Measurements from ENCODE around the gene MNS1.
"Not testable (repeated sequence)": the region's sequence is repeated elsewhere in the genome, so short reads cannot be mapped to it uniquely, and the experiment has no call there.

The MNS1 gene

GRCh38 chr15:56445746-56446145, 19.2 kb downstream of the MNS1 start:
- no peak for FAIRE-seq

GRCh38 chr15:56442354-56442753, 22.6 kb downstream of the MNS1 start:
- FAIRE-seq: no peak

GRCh38 chr15:56440214-56440770, 24.6 kb downstream of the MNS1 start:
- FAIRE-seq: no peak

GRCh38 chr15:56432304-56432703, 32.6 kb downstream of the MNS1 start:
- no peak for FAIRE-seq

- FAIRE-seq: peak; percentile 97
Measured at GRCh38 chr15:56428821-56429458, 36.0 kb downstream of the MNS1 start.

- no peak for FAIRE-seq
Measured at GRCh38 chr15:56425976-56426375, 39.0 kb downstream of the MNS1 start.

GRCh38 chr15:56425276-56425675, 39.7 kb downstream of the MNS1 start:
- no peak for FAIRE-seq

- FAIRE-seq: peak; percentile 100
Measured at GRCh38 chr15:56413114-56413733, 51.7 kb downstream of the MNS1 start.

GRCh38 chr15:56411122-56411749, 53.7 kb downstream of the MNS1 start:
- FAIRE-seq: no peak

GRCh38 chr15:56410721-56411120, 54.2 kb downstream of the MNS1 start:
- no peak for FAIRE-seq

- not testable (repeated sequence) for FAIRE-seq
Measured at GRCh38 chr15:56399209-56399608, 65.7 kb downstream of the MNS1 start.

GRCh38 chr15:56397325-56397724, 67.6 kb downstream of the MNS1 start:
- FAIRE-seq: not testable (repeated sequence)

- FAIRE-seq: no peak
Measured at GRCh38 chr15:56394909-56395308, 70.0 kb downstream of the MNS1 start.

GRCh38 chr15:56393277-56393676, 71.7 kb downstream of the MNS1 start:
- no peak for FAIRE-seq

GRCh38 chr15:56390739-56391267, 74.1 kb downstream of the MNS1 start:
- FAIRE-seq: peak; percentile 52

- FAIRE-seq: no peak
Measured at GRCh38 chr15:56385908-56386307, 79.0 kb downstream of the MNS1 start.

GRCh38 chr15:56383010-56383409, 81.9 kb downstream of the MNS1 start:
- FAIRE-seq: no peak

All from A204.1 (cell line).